Esophagus (tissue), 2 donors: Measurements from ENCODE around the gene EFNA2. TPM values are rescaled to one million over a fixed set of nuclear protein-coding genes. Genes with fewer than 3 reads are reported as not detected.

Experiments
- H3K27ac ChIP-seq, 2 donors: one replicate each; pipeline ENCODE4 v1.5.1; 2013; ENCODE audit warnings: low read depth in 2 of 2, mild to moderate bottlenecking in 2 of 2, inconsistent platforms in 1 of 2, low read length in 1 of 2, moderate library complexity in 1 of 2
- H3K27me3 ChIP-seq, 2 donors: one replicate each; pipeline ENCODE4 v1.6.1; 2013; ENCODE audit warnings: low read length in 2 of 2, control low read depth in 1 of 2, mild to moderate bottlenecking in 1 of 2; ENCODE audit not compliant: insufficient read depth in 2 of 2, control insufficient read depth in 1 of 2
- H3K36me3 ChIP-seq, 2 donors: one replicate each; pipeline ENCODE4 v1.6.1; 2013; ENCODE audit warnings: low read length in 1 of 2; ENCODE audit not compliant: control insufficient read depth in 2 of 2, insufficient read depth in 2 of 2
- H3K4me1 ChIP-seq, 2 donors: one replicate each; pipeline ENCODE4 v1.6.1; 2013; ENCODE audit warnings: low read length in 1 of 2; ENCODE audit not compliant: control insufficient read depth in 2 of 2, insufficient read depth in 2 of 2
- H3K4me3 ChIP-seq, 2 donors: one replicate each; pipeline ENCODE4 v1.5.1; 2013; ENCODE audit warnings: low read length in 2 of 2, mild to moderate bottlenecking in 2 of 2, low read depth in 1 of 2, moderate library complexity in 1 of 2
- H3K9me3 ChIP-seq, 2 donors: one replicate each; pipeline ENCODE4 v1.6.1; 2013; ENCODE audit warnings: mild to moderate bottlenecking in 2 of 2, low read depth in 1 of 2, low read length in 1 of 2, moderate library complexity in 1 of 2; ENCODE audit not compliant: control insufficient read depth in 2 of 2, insufficient read depth in 1 of 2
- WGBS, 2 donors: extraction: QIAGEN DNeasy Blood & Tissue Kit; methylation state at CpG; one replicate each; pipeline ENCODE4 v1.1.7; 2013; 5-methylcytosine and 5-hydroxymethylcytosine counted together
- polyA plus RNA-seq, 2 donors: library from polyadenylated mRNA; stranded (reverse); fragments of 200-250 nt; gene quantifications; one replicate each; pipeline ENCODE4 v1.2.3, GENCODE V29; 2013
- donor health status: healthy with polysubstance abuse.
- donor health status: Bipolar disorder and iron deficiency.

The EFNA2 gene
- polyA plus RNA-seq, 2 donors = 0.18 to 0.39 TPM

DNA sequence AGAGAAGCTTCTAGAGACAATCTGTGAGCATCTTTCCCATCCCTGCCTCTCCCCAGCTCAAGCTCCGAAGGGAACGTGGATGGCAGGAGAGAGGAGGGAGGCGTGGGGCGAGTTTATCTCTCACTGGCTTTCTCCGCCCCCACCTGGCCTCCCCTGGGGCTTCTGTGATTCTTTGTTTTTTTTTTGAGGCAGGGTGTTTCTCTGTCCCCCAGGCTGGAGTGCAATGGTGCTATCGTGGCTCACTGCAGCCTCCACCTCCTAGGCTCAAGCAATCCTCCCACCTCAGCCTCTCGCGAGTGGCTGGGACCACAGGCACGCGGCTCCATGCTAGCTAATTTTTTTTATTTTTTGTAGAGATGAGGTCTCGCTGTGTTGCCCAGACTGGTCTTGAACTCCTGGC, 23.0 kb downstream of the EFNA2 start:
- H3K27ac ChIP-seq = no peak overlapping the region
- H3K4me1 ChIP-seq = peaks cover 0 to 9% of the 10 kb centered on the region in 2 donors
- 60 to 63% methylated on average over 10 to 11 of the region's 11 CpGs for WGBS, 2 donors
- H3K4me3 ChIP-seq = no peak overlapping the region
- H3K36me3 ChIP-seq = no peaks in the 10 kb centered on the region
- no peaks in the 10 kb centered on the region for H3K9me3 ChIP-seq
- H3K27me3 ChIP-seq = no peaks in the 10 kb centered on the region

DNA sequence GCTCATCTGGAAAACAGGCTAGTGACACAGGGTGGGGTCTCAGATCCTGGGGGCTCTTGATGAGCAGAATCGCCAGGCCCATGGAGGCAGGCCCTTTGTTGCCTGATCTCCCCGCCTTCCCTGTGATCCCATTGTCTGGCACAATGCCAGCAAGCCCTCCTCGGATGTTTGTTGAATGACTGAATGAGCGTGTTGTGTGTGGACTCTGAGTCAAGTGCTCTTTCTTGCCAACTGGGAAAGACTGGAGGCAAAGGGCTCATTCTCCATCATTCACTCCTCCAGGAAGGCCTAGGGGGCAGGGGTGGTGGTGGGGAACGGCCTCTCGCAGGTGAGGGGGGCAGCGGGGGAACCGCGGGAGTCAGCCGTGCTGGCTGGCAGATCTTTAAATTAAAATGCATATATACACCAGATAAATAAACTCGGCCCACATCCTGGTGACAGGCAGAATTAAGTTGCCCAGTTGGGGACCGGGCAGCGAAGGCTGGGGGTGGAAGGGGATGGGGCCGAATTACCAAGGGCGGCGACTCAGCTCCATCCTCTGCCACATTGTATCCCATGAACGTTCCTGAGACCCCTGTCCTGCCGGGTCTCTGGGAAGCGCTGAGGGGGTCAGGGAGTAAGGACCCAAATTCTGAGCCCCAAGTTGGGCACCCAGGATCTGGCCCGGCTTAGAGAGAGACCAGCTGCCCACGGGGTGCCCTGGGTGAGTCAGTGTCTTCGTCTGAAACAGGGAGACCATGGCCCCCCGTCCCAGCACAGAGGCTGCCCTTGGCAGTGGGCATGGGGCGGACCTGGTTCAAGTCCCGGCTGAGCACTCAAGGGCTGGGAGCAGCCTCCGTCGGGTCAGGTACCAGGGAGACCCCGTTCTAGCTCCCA, 24.5 kb downstream of the EFNA2 start:
- Histone ChIP-seq H3K36me3 (no peaks in the 10 kb centered on the region), H3K27ac (no peak overlapping the region), H3K4me1 (peaks cover 0 to 11% of the 10 kb centered on the region in 2 donors), H3K27me3 (no peaks in the 10 kb centered on the region), H3K4me3 (no peak overlapping the region), H3K9me3 (no peaks in the 10 kb centered on the region)
- WGBS, 2 donors = 63 to 69% methylated on average over 28 of the region's 28 CpGs

DNA sequence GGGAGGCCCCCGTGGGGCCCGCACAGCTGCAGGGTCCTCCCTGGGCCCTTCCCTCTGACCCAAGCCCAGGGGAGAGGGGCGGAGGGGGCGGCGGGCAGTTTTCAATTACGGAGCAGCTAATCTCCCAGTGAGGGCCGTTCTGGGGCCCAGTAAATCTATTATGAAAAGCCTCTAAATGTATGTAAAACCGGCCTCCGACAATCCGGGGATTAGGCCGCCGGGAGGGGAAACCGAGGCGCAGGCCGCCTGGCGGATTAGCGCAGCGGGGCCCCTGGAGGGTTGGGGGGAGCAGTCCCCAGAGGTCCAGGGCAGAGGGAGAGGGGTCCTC, 25.1 kb downstream of the EFNA2 start:
- Histone ChIP-seq H3K27me3 (peaks cover 0 to 2% of the 10 kb centered on the region in 2 donors), H3K4me1 (peaks cover 0 to 11% of the 10 kb centered on the region in 2 donors), H3K36me3 (no peaks in the 10 kb centered on the region), H3K9me3 (no peaks in the 10 kb centered on the region), H3K27ac (no peak overlapping the region), H3K4me3 (no peak overlapping the region)
- WGBS, 2 donors = 84 to 89% methylated on average over 18 of the region's 18 CpGs

DNA sequence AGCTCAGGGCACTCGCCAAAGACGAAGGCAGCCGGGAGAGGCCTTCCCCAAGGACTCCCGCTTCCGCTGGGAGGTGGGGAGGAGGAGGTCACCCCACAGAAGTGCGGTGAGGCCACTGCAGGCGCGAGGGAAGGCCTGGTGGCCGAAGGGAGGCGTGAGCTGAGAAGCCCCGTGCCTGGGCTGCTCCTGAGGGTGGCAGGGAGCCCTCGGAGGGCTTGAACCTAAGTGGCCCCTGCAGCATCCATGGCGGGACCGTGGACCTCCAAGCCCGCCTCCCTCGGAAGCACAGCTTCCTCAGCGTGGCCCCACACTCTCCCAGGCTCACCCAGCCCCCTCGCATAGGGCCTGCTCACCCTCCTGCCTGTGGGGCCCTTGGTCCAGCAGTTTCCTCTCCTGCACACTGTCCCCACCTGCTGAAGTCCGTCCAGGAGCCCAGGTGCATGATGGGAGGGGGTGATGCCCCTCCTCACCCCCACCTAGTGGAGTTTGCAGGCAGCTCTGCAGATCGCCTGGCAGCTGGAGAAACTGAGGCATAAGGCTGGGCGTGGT, 25.9 kb downstream of the EFNA2 start:
- H3K4me3 ChIP-seq = no peak overlapping the region
- peaks cover 2 to 6% of the 10 kb centered on the region in 2 donors for H3K27me3 ChIP-seq
- H3K9me3 ChIP-seq = no peaks in the 10 kb centered on the region
- WGBS, 2 donors = 59 to 70% methylated on average over 19 to 21 of the region's 21 CpGs
- no peak overlapping the region for H3K27ac ChIP-seq
- H3K36me3 ChIP-seq = no peaks in the 10 kb centered on the region
- peaks cover 0 to 11% of the 10 kb centered on the region in 2 donors for H3K4me1 ChIP-seq

DNA sequence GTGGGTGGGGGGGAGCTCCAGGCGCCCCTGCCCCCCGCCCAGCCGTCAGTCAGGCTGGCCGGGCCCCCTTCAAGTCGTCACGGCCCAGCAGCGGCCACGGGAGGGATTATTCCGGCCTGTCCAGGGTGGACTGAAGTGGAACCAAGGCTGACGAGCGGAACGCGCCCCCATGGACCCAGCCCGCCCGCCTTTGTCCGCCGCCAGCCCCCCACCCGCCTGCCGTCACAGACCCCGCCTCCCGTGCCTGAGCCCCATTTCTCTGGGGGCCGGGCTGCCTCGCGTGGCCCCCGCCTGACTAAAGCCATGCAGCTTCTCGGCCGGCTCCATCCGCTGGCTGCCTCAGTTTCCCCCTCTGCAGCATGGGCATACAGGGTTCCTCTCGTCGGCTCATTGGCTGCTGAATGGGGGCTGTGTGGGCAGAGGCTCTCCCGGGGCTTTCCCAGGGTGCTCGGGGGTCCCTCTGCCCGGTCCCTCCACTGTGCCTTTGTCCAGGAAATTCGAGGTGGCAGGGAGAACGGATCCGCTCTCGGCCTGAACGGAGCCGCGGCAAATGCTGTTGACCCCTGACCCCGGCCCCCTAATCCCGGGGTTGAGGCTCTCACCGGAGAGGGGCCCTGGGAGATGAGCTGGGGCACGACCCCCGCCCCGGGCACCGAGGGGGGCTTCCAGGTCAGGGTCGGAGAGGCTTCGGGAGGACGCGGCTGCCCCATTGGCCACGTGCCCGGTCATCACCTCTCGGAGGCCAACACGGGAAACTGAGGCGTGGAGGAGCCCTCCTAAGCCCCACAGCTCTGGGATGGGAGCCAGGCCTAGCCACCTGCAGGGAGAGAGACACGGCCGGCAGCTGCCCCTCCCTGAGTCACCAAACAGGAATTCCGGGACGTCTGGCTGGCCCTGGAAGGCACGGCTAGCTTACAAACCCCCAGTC, 27.4 kb downstream of the EFNA2 start:
- H3K27me3 ChIP-seq = peaks cover 2 to 6% of the 10 kb centered on the region in 2 donors

DNA sequence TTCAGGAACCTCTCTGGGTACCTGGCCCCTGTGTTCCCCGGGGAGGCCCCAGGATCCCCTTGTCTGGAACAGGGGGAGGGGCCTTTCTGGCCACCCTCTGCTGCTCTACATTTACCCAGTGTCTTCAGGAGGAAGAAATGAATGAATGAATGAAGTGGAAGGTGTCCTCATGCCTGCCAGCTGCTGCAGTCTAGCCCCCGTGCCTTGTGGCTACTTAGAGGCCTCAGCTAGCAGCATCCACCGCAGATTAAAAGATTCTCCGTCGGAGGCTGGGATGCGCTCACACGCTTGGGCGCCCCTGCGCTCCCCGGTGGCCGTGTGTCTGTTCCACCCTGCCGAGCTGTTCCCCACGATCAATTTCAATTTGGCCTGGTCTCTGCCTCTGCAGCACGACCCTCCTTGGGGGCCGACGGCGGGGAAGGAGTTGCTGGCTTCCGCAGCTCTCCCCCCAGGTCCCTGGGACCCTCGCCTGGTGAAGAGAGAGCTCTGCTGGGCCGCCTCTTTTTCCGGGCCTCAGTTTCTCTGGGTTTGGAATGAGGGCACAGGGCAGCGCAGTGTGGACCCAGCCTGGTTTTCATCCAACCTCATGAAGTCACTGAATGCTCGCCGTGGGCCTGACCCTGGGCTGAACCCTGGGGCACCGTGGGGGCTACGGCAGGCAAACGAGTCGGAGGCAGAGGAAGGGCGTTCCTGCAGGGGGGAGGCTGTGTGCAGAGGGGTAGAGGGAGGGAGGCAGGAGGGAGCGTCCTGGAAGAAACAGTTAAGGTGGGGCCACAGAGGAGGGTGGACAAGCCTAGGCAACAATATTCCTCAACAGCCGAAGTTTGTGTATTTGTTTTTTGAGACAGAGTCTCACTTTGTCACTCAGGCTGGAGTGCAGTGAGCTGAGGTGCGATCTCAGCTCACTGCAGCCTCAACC, 28.3 kb downstream of the EFNA2 start:
- no peaks in the 10 kb centered on the region for H3K36me3 ChIP-seq
- peaks cover 0 to 11% of the 10 kb centered on the region in 2 donors for H3K4me1 ChIP-seq
- 57 to 64% methylated on average over 32 of the region's 32 CpGs for WGBS, 2 donors
- no peak overlapping the region for H3K27ac ChIP-seq
- no peaks in the 10 kb centered on the region for H3K9me3 ChIP-seq
- H3K4me3 ChIP-seq = no peak overlapping the region
- peaks cover 6% of the 10 kb centered on the region in 2 donors for H3K27me3 ChIP-seq

More for the DNA sequence above, 27.4 kb downstream of the EFNA2 start:
- no peak overlapping the region for H3K27ac ChIP-seq
- 58 to 59% methylated on average over 58 to 61 of the region's 61 CpGs for WGBS, 2 donors
- H3K9me3 ChIP-seq = no peaks in the 10 kb centered on the region
- H3K4me3 ChIP-seq = no peak overlapping the region
- no peaks in the 10 kb centered on the region for H3K36me3 ChIP-seq
- H3K4me1 ChIP-seq = peaks cover 0 to 11% of the 10 kb centered on the region in 2 donors

DNA sequence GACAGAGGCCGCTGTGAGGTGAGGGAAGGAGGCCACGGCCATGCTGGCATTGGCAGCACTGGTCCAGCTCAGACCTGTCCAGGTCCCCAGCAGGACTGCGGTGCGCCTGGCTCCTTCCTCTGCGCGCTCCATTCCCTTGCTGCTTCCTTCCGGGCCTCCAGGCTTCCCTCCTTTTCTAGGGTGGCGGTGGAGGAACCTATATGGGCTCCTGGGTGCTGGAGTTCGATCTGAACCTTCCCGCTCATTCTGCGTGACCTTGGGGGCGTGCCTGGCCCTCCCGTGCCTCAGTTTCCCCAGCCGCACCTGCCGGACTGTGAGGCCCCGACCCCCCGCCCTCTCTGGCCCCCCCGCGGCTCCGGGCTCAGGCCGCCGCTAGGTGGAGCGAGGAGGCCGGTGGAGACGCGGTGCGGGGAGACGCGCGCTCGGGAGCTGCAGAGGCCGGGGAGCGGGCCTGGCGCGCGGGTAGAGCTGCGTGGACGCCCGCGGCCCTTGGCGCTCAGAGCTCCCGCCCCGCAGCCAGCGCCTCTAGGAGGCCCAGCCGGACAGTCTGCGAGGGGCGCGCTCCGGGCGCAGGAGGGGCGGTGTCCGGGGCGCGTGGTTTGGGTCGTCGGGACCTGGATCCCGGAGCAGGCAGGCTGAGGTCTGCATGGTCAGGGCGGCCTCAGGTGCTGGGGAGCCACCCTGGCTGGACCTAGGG, 29.9 kb downstream of the EFNA2 start:
- 7 to 9% methylated on average over 46 to 58 of the region's 58 CpGs for WGBS, 2 donors
- H3K4me3 ChIP-seq = peak overlapping the region in 1 of 2 donors; percentile 9
- peaks cover 6% of the 10 kb centered on the region in 2 donors for H3K27me3 ChIP-seq
- no peaks in the 10 kb centered on the region for H3K36me3 ChIP-seq
- peaks cover 0 to 11% of the 10 kb centered on the region in 2 donors for H3K4me1 ChIP-seq
- no peaks in the 10 kb centered on the region for H3K9me3 ChIP-seq
- no peak overlapping the region for H3K27ac ChIP-seq

DNA sequence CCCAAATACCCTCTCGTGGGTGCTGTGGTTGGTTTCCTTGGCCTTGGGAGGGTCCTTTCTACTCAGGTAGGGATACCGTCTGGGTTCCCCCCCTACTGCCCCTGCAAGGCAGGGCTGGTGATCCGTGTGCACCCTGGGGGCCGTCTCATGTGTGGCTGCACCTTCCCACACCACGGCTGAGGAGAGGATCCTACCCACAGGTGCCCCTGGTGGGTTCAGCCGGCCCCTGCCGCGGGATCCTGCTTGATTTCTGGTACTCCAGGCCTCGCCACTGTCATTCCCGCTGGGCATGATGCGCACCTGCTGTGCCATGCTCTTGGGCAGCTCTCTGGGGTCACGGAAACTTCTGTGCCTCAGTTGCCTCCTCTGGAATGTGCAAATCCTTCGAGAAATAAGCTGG, 30.8 kb downstream of the EFNA2 start:
- H3K4me1 ChIP-seq = peaks cover 0 to 11% of the 10 kb centered on the region in 2 donors
- peaks cover 6% of the 10 kb centered on the region in 2 donors for H3K27me3 ChIP-seq
- no peaks in the 10 kb centered on the region for H3K36me3 ChIP-seq
- H3K9me3 ChIP-seq = no peaks in the 10 kb centered on the region
- H3K27ac ChIP-seq = no peak overlapping the region
- WGBS, 2 donors = 69 to 70% methylated on average over 13 of the region's 13 CpGs
- no peak overlapping the region for H3K4me3 ChIP-seq
